HFF-Myc (cell line): ENCODE data around the gene NGDN.

Experiments used
- DNase-seq: peaks from one replicate; pipeline ENCODE4 v3.0.0-alpha.2; 2011; ENCODE audit warnings: low read depth; ENCODE audit errors: extremely low read depth
- H3K4me3 ChIP-seq: replicated peaks from 2 replicates; pipeline ENCODE4 v1.5.1; 2011; ENCODE audit warnings: low read depth, mild to moderate bottlenecking, control low read depth, low read length
- TF ChIP-seq, protein P1 (sequence below): IDR thresholded peaks from 2 replicates; pipeline ENCODE4 v1.5.1; 2012; ENCODE audit warnings: mild to moderate bottlenecking, low read depth, low read length, control low read depth; ENCODE audit errors: missing control alignments

Gene NGDN

DNA sequence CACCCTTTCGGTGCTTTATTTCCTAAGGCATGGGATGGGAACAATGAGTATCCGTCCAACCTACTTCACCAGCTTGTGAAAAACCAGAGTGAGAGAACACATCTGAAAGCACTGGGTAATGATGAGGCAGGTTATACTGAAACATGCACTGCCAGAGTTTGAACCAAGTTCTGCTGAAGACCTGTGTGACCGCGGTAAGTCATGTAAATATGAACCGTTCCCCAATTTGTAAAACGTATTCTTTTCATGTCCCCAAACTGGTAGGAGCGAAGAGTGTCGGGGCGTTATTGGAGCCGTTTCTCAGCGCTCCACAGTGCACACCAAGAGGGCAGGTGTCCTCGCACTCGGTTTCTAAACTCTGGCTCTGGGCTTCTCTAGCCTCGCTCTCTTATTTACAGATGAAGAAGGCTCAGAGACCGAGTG lies 788 bp upstream of the NGDN start:
- DNase-seq: no peak
- H3K4me3 ChIP-seq: peak overlapping the region; percentile 100
- TF ChIP-seq, protein P1, sequence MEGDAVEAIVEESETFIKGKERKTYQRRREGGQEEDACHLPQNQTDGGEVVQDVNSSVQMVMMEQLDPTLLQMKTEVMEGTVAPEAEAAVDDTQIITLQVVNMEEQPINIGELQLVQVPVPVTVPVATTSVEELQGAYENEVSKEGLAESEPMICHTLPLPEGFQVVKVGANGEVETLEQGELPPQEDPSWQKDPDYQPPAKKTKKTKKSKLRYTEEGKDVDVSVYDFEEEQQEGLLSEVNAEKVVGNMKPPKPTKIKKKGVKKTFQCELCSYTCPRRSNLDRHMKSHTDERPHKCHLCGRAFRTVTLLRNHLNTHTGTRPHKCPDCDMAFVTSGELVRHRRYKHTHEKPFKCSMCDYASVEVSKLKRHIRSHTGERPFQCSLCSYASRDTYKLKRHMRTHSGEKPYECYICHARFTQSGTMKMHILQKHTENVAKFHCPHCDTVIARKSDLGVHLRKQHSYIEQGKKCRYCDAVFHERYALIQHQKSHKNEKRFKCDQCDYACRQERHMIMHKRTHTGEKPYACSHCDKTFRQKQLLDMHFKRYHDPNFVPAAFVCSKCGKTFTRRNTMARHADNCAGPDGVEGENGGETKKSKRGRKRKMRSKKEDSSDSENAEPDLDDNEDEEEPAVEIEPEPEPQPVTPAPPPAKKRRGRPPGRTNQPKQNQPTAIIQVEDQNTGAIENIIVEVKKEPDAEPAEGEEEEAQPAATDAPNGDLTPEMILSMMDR: no peak

DNA sequence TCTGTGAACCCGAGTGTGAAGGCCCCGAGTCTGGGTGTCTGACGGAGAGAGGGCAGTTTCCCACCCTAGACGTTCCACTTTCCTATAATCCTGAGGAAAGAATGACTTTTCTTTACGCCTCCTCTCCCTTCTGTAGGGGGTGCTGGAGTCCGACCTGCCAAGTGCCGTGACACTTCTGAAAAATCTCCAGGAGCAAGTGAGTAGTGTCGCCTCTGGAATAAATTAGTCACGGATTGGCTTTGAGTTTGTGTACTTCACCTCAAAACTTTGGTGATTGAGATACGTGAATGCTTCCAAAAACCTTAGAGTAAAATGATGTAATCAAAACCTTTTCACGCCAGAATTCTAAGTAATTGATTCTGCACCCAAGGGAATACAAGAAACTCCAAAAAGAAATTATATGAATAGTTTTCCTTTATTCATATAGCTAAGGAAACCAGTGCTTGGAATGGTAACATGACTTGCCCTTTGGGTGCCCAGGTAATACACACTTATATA lies 452 bp downstream of the NGDN start:
- no peak for DNase-seq
- peak overlapping the region; percentile 100 for H3K4me3 ChIP-seq
- TF ChIP-seq, protein P1: no peak

DNA sequence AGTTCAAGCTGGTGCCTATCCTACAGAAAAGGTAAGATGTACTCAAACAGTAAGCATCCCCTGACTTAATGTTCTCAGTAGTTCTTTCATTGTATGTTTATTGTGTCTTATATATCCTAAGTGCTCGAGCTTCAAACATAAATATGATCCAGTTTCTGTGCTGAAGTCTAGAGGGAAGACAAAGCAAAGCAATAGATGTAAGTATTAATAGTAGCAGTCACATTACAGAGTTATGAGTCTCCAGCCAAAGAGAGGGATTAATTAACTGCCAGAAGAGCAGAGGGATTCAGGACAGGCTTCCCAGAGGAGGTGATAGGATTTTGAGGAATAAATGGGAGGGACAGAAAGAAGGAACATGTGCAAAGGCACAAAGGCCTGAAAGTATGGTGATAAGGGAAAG lies 1.4 kb downstream of the NGDN start:
- no peak for DNase-seq
- TF ChIP-seq, protein P1: no peak
- no peak overlapping the region for H3K4me3 ChIP-seq

DNA sequence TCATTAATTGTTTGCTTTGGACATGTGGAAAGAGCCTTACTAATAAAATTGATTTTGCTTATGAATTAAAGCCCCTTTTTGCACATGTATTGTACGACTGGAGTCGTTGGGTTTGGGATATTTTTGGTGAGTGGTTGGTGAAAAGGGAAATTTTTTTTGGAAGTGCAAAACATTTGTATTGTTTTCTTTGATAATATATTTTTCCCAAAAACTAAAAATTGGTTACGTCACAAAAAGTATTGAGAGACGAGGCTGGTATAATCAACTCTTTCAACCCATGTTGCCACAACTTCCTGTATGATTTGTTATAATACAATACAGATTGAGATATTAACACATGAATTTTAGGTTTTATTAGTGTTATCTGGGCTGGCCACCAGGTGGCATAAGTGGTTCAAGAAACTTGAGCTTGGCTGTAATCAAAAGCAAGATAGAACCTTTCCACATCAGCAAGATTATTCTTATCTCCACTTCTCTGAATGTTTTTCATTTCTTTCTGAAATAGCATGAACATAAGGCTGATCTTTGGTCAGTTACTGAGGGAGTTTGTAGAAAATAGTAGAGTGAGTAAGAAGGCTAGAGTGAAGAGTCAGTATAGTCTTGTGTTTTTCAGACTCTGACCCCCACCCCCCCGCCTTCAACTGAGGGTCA lies 8.7 kb downstream of the NGDN start:
- DNase-seq: no peak
- TF ChIP-seq, protein P1: peak; percentile 52
- H3K4me3 ChIP-seq: no peak overlapping the region

DNA sequence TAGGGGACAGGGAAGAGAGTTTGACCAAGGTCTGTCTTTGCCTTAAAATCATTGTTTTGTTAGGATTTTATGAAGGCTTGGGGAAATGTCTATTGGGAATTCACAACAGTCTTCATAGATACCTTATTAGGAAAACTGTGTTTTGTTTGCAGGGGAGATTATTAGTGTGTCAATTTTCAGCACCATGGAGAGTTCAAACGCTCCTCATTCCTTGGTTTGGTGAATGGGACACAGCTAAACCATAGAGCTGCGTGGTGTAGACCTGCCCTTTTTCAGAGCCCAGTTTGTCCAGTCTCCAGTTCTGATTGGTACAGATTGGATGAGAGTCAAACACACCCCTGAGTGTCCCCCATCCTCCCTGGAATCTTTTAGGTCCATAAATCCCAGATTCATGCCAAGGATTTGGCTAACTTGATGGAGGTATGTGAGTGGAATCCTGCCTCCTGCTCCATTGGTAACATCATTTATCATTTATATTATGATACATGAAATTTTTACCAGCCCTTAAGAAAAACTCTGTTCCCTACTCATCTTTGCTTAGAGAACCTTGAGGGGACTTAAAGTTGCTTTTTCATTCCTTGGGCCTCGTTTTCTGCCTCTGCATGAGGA lies 12.0 kb downstream of the NGDN start:
- TF ChIP-seq, protein P1: no peak
- no peak for DNase-seq

DNA sequence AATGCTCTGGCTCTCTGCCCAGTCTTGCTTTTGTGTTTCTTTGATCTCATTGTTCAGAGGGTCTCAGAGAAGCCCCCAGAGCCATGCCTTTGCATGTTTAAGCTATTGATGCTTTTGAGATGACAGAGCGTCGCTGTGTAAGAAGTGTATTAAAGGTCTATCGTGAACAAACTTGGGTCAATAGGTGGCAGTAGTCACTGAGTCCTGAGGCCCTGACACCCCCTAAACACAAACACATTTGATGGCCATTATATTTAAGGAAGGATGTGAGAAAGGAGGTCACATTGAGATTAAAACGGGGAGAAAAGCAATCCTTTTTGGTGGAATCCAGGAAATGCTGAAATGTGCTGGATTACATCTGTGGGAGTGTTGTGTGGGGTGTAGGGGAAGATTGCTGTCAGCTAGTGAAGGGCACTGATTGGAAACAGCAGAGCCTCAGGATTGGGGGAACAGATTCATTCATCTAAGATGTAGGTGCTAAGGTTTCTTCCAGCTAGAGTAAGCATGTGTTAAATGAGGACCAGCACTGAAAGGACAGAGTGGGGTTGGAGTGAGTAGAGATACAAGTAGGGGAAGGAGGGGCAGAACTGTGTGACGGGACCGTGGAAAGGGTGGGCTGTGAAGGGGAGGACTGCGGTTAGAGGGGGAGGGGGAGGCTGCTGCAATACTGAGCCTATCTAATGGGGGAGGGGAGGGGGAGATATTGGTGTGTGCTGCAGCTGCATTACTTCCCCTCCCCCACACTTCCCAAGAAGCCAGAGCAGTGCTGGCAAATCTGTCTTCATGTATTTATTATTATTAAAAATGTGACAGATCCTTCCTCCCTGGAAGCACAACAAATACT lies 12.7 kb downstream of the NGDN start:
- no peak for DNase-seq

More for the DNA sequence above, 12.0 kb downstream of the NGDN start:
- no peak overlapping the region for H3K4me3 ChIP-seq

More for the DNA sequence above, 12.7 kb downstream of the NGDN start:
- TF ChIP-seq, protein P1: no peak
- H3K4me3 ChIP-seq: no peak overlapping the region
